IMR-90 (cell line): Measurements from ENCODE around the gene PTPRN2. TPM values are rescaled to one million over a fixed set of nuclear protein-coding genes. Genes with fewer than 3 reads are reported as not detected.

Source experiments
- ATAC-seq: fragments of 200-7000 bp; cut with Tn5 transposase; 2 replicates; pipeline ENCODE4 v1.9.1; 2020; ENCODE audit warnings: low read depth, mild to moderate bottlenecking, moderate library complexity
- BruUV-seq: library from RNA; stranded (reverse); fragments of 400-500 nt; replicated peaks from 2 replicates; lab custom pipeline; 2021; lab: Mats Ljungman, UMichigan
- CTCF ChIA-PET: fragments of 300-600 bp; formaldehyde crosslinking; extraction: SDS; loops from one replicate; lab custom pipeline; 2021; ENCODE audit warnings: antibody characterized with exemption; lab: Yijun Ruan, JAX
- POLR2A ChIA-PET: fragments of 300-600 bp; sonication (Branson Sonifier 250); formaldehyde crosslinking; loops from one replicate; lab custom pipeline; 2022; ENCODE audit warnings: antibody characterized with exemption; ENCODE audit not compliant: unreplicated experiment; lab: Charles Lee
- DNase-seq: peaks from one replicate; pipeline ENCODE4 v3.0.0; 2013
- H2AFZ ChIP-seq: replicated peaks from 2 replicates; pipeline ENCODE3; 2013; ENCODE audit warnings: low read length, mild to moderate bottlenecking; ENCODE audit not compliant: poor library complexity
- H2AK5ac ChIP-seq: 2 replicates; pipeline ENCODE4 v1.6.1; 2013; ENCODE audit warnings: low read depth, low read length, inconsistent platforms
- H2AK9ac ChIP-seq: replicated peaks from 2 replicates; pipeline ENCODE3; 2013; ENCODE audit warnings: mild to moderate bottlenecking, low read depth, low read length, moderate library complexity; ENCODE audit not compliant: poor library complexity
- H2BK120ac ChIP-seq: 2 replicates; pipeline ENCODE4 v1.6.1; 2013; ENCODE audit warnings: low read depth, low read length, inconsistent platforms
- H2BK15ac ChIP-seq: 3 replicates; pipeline ENCODE4 v1.6.1; 2013; ENCODE audit warnings: low read depth, low read length, inconsistent platforms
- H2BK20ac ChIP-seq: 2 replicates; pipeline ENCODE4 v1.6.1; 2013; ENCODE audit warnings: low read depth, mild to moderate bottlenecking, inconsistent platforms, low read length, moderate library complexity
- H2BK5ac ChIP-seq: 2 replicates; pipeline ENCODE4 v1.6.1; 2013; ENCODE audit warnings: mild to moderate bottlenecking, low read depth, low read length, inconsistent platforms; ENCODE audit not compliant: poor library complexity, severe bottlenecking
- H3K14ac ChIP-seq: replicated peaks from 2 replicates; pipeline ENCODE4 v1.6.1; 2013; ENCODE audit warnings: low read depth, low read length, inconsistent platforms
- H3K18ac ChIP-seq: 2 replicates; pipeline ENCODE4 v1.6.1; 2013; ENCODE audit warnings: low read depth, low read length, control low read depth
- H3K23ac ChIP-seq: 2 replicates; pipeline ENCODE4 v1.6.1; 2013; ENCODE audit warnings: low read depth, low read length, inconsistent platforms
- H3K27ac ChIP-seq: 2 replicates; pipeline ENCODE4 v1.5.1; 2013; ENCODE audit warnings: mild to moderate bottlenecking, control low read depth, low read length; ENCODE audit not compliant: insufficient read depth
- H3K27me3 ChIP-seq: 2 replicates; pipeline ENCODE4 v1.6.1; 2013; ENCODE audit warnings: low read length; ENCODE audit not compliant: control insufficient read depth, insufficient read depth
- H3K36me3 ChIP-seq: 2 replicates; pipeline ENCODE4 v1.6.1; 2013; ENCODE audit warnings: low read length, mixed read lengths; ENCODE audit not compliant: control insufficient read depth, insufficient read depth
- H3K4ac ChIP-seq: 2 replicates; pipeline ENCODE4 v1.6.1; 2013; ENCODE audit warnings: low read depth, low read length, inconsistent platforms
- H3K4me1 ChIP-seq: 2 replicates; pipeline ENCODE4 v1.6.1; 2013; ENCODE audit warnings: low read length, mixed read lengths; ENCODE audit not compliant: control insufficient read depth, insufficient read depth
- H3K4me2 ChIP-seq: 2 replicates; pipeline ENCODE4 v1.6.1; 2013; ENCODE audit warnings: low read depth, mild to moderate bottlenecking, control low read depth, low read length, moderate library complexity
- H3K4me3 ChIP-seq: 2 replicates; pipeline ENCODE4 v1.5.1; 2013; ENCODE audit warnings: low read depth, mild to moderate bottlenecking, control low read depth, low read length, moderate library complexity; ENCODE audit not compliant: insufficient read depth
- H3K56ac ChIP-seq: 2 replicates; pipeline ENCODE4 v1.6.1; 2013; ENCODE audit warnings: low read length, inconsistent platforms; ENCODE audit not compliant: insufficient read depth; ENCODE audit errors: extremely low read depth
- H3K79me1 ChIP-seq, 2 experiments: 2 replicates each; pipeline ENCODE4 v1.6.1; 2013; ENCODE audit warnings: low read length in 2 of 2, inconsistent platforms in 1 of 2, low read depth in 1 of 2
- H3K9ac ChIP-seq: 2 replicates; pipeline ENCODE4 v1.6.1; 2013; ENCODE audit warnings: low read depth, low read length, control low read depth
- H3K9me1 ChIP-seq: 2 replicates; pipeline ENCODE4 v1.6.1; 2013; ENCODE audit warnings: low read length, inconsistent platforms; ENCODE audit not compliant: insufficient read depth
- H3K9me3 ChIP-seq: 2 replicates; pipeline ENCODE4 v1.6.1; 2013; ENCODE audit warnings: low read length; ENCODE audit not compliant: control insufficient read depth, insufficient read depth
- H4K20me1 ChIP-seq: 2 replicates; pipeline ENCODE4 v1.6.1; 2013; ENCODE audit warnings: low read length, inconsistent platforms; ENCODE audit not compliant: insufficient read depth
- H4K5ac ChIP-seq: 2 replicates; pipeline ENCODE4 v1.6.1; 2013; ENCODE audit warnings: mild to moderate bottlenecking, low read depth, low read length, control low read depth
- H4K8ac ChIP-seq, 2 experiments: 2 replicates each; pipeline ENCODE4 v1.6.1; 2013; ENCODE audit warnings: low read depth in 2 of 2, low read length in 2 of 2, control low read depth in 1 of 2, inconsistent platforms in 1 of 2
- H4K91ac ChIP-seq: 2 replicates; pipeline ENCODE4 v1.6.1; 2013; ENCODE audit warnings: low read depth, low read length, inconsistent platforms; ENCODE audit not compliant: insufficient read depth
- MAFK ChIP-seq: IDR thresholded peaks from 2 replicates; pipeline ENCODE4 v1.6.1; 2012; ENCODE audit warnings: low read depth, low read length, improper control_type of control experiment
- WGBS, 2 experiments: methylation state at CpG; one replicate each; pipeline versions ENCODE4 v1.1.5 to v1.1.7; 2013; ENCODE audit warnings: missing lambda C conversion rate in 2 of 2; ENCODE audit not compliant: insufficient read length in 1 of 2; ENCODE audit errors: extremely low coverage in 2 of 2; 5-methylcytosine and 5-hydroxymethylcytosine counted together
- dilution Hi-C: fragments of 300-500 bp; cut with HindIII; formaldehyde crosslinking; loops from one replicate; pipeline ENCODE4 v1.14.3; 2018; ENCODE audit warnings: low sequenced_read_pairs; ENCODE audit not compliant: unreplicated experiment
- in situ Hi-C: fragments of 300-500 bp; cut with MboI; formaldehyde crosslinking; loops from 3 replicates; pipeline ENCODE4 v1.14.3; 2019; ENCODE audit warnings: low sequenced_read_pairs, inconsistent platforms, mixed read lengths
- intact Hi-C: fragments of 100-400 bp; cut with micrococcal nuclease; formaldehyde crosslinking; loops from 2 replicates; pipeline ENCODE4 v1.10.0; 2022
- polyA plus RNA-seq, 3 experiments: library from polyadenylated mRNA; depleted of rRNA; stranded (reverse); fragments of >200 nt; gene quantifications; 2 replicates each; pipeline ENCODE4 v1.2.3, GENCODE V29; 2012; ENCODE audit warnings: low replicate concordance in 1 of 3
- total RNA-seq: library from RNA; depleted of rRNA; stranded (reverse); fragments of >200 nt; gene quantifications from 2 replicates; pipeline ENCODE4 v1.2.3, GENCODE V29; 2012

Gene PTPRN2
- total and polyA plus RNA-seq, 2 of the 4 experiments (the other 2 are of a cell fraction) = 0.03 TPM; not detected in 1

DNA sequence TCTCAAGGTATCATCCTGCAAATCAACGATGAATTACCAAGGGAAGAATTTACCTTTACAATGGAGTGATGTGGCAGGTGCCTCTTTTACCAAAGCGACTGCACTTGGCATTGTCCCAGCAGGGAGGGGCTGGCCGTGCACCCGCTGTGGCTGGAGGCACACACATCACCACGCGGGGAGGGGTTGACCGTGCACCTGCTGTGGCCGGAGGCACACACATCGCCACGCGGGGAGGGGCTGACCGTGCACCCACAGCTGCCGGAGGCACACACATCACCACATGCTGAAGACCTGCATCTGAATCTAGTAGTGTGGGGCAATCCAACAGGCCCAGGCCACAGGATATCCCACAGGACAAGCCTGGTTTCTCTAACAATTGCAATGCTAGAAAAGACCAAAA is 757.3 kb downstream of the PTPRN2 start:
- H4K8ac ChIP-seq = no peak overlapping the region
- no peak overlapping the region for H2BK120ac ChIP-seq
- H2BK5ac ChIP-seq = no peak overlapping the region
- H2AFZ ChIP-seq = no peak overlapping the region
- H3K4me3 ChIP-seq = no peak overlapping the region
- dilution Hi-C loops = no loop called here
- H3K27me3 ChIP-seq = no peaks in the 10 kb centered on the region
- H4K91ac ChIP-seq = no peak overlapping the region
- ChIA-PET CTCF (no interaction called here), POLR2A (no interaction called here)
- no peak overlapping the region for H3K9ac ChIP-seq
- H3K9me3 ChIP-seq = peaks cover 74% of the 10 kb centered on the region
- no peak for TF ChIP-seq MAFK
- H2AK5ac ChIP-seq = no peak overlapping the region
- no peak overlapping the region for H3K4ac ChIP-seq
- no peaks in the 10 kb centered on the region for H3K4me1 ChIP-seq
- no peak overlapping the region for H2AK9ac ChIP-seq
- in situ Hi-C loops = no loop called here
- no peak overlapping the region for H3K18ac ChIP-seq
- no peaks in the 10 kb centered on the region for H3K36me3 ChIP-seq
- 80% methylated on average over 1 of the region's 13 CpGs; no CpG with 5 or more reads in 1 of the 2 experiments for WGBS, 2 experiments
- H4K20me1 ChIP-seq = no peaks in the 10 kb centered on the region
- ATAC-seq (no peak), DNase-seq (no peak)
- intact Hi-C loops = no loop called here
- H3K14ac ChIP-seq = no peak overlapping the region
- no peaks in the 10 kb centered on the region for H3K9me1 ChIP-seq
- H3K27ac ChIP-seq = no peak overlapping the region
- no peak overlapping the region for H3K4me2 ChIP-seq
- H3K79me1 ChIP-seq = no peaks in the 10 kb centered on the region
- H2BK15ac ChIP-seq = no peak overlapping the region
- H2BK20ac ChIP-seq = no peak overlapping the region
- no TSS peak for BruUV-seq
- H4K5ac ChIP-seq = no peak overlapping the region
- H3K23ac ChIP-seq = no peak overlapping the region
- no peak overlapping the region for H3K56ac ChIP-seq
